RWPE2 (cell line): Measurements from ENCODE around the gene ABCG2.
"Not testable (repeated sequence)": the region's sequence is repeated elsewhere in the genome, so short reads cannot be mapped to it uniquely, and the experiment has no call there.

Source experiments
- ATAC-seq: fragments of 200-7000 bp; cut with Tn5 transposase; 3 replicates; pipeline ENCODE4 v1.9.1; 2021; ENCODE audit warnings: low read depth
- DNase-seq: peaks from one replicate; pipeline ENCODE4 v3.0.0-alpha.2; 2020; ENCODE audit warnings: low spot score
- H3K27ac ChIP-seq: fragments of 450-650 bp; 2 replicates; pipeline ENCODE4 v1.5.1; 2017; ENCODE audit warnings: mild to moderate bottlenecking; ENCODE audit not compliant: poor library complexity, severe bottlenecking
- H3K27me3 ChIP-seq: fragments of 250-450 bp; sonication (Bioruptor Pico); 2 replicates; pipeline ENCODE4 v1.5.1; 2021; ENCODE audit warnings: mild to moderate bottlenecking, moderate library complexity; ENCODE audit not compliant: insufficient read depth, poor library complexity, severe bottlenecking
- H3K36me3 ChIP-seq: fragments of 250-450 bp; sonication (Bioruptor Pico); 2 replicates; pipeline ENCODE4 v1.5.1; 2020; ENCODE audit warnings: low read depth, mild to moderate bottlenecking, moderate library complexity
- H3K4me1 ChIP-seq: fragments of 250-450 bp; sonication (Bioruptor Pico); 2 replicates; pipeline ENCODE4 v1.5.1; 2021; ENCODE audit warnings: mild to moderate bottlenecking, moderate library complexity; ENCODE audit not compliant: insufficient read depth, poor library complexity, severe bottlenecking
- H3K4me3 ChIP-seq: fragments of 250-450 bp; sonication (Bioruptor Pico); 2 replicates; pipeline ENCODE4 v1.5.1; 2021; ENCODE audit warnings: mild to moderate bottlenecking, moderate library complexity; ENCODE audit not compliant: severe bottlenecking
- H3K9me3 ChIP-seq: fragments of 250-450 bp; sonication (Bioruptor Pico); 2 replicates; pipeline ENCODE4 v1.5.1; 2021; ENCODE audit warnings: mild to moderate bottlenecking, moderate library complexity; ENCODE audit not compliant: severe bottlenecking
- CTCF ChIP-seq: fragments of 450-650 bp; IDR thresholded peaks from one replicate; pipeline ENCODE4 v1.5.1; 2017; ENCODE audit warnings: mild to moderate bottlenecking, moderate library complexity; ENCODE audit not compliant: poor library complexity, severe bottlenecking

ABCG2 gene

GRCh38 chr4:88130544-88131305 is 27.7 kb downstream of the ABCG2 start:
- Histone ChIP-seq H3K4me3 (no peak overlapping the region), H3K27ac (no peak overlapping the region), H3K4me1 (no peaks in the 10 kb centered on the region), H3K9me3 (no peaks in the 10 kb centered on the region), H3K36me3 (no peaks in the 10 kb centered on the region), H3K27me3 (no peaks in the 10 kb centered on the region)
- no peak for TF ChIP-seq CTCF
- ATAC-seq (no peak), DNase-seq (no peak)

- no peak for DNase-seq
- H3K4me3 ChIP-seq: no peak overlapping the region
- H3K36me3 ChIP-seq: no peaks in the 10 kb centered on the region
- no peaks in the 10 kb centered on the region for H3K9me3 ChIP-seq
- ATAC-seq: no peak
- no peaks in the 10 kb centered on the region for H3K27me3 ChIP-seq
- no peaks in the 10 kb centered on the region for H3K4me1 ChIP-seq
- no peak overlapping the region for H3K27ac ChIP-seq
- no peak for TF ChIP-seq CTCF
Observed at GRCh38 chr4:88130003-88130402, 28.4 kb downstream of the ABCG2 start.

GRCh38 chr4:88122260-88122659 is 36.2 kb downstream of the ABCG2 start:
- H3K36me3 ChIP-seq, H3K4me3 ChIP-seq, ATAC-seq, H3K27ac ChIP-seq, DNase-seq, H3K4me1 ChIP-seq, H3K9me3 ChIP-seq, H3K27me3 ChIP-seq: not testable (repeated sequence)

- no peak for TF ChIP-seq CTCF
- no peak overlapping the region for H3K4me3 ChIP-seq
- no peaks in the 10 kb centered on the region for H3K4me1 ChIP-seq
- peaks cover 10% of the 10 kb centered on the region for H3K9me3 ChIP-seq
- no peaks in the 10 kb centered on the region for H3K36me3 ChIP-seq
- ATAC-seq (no peak), DNase-seq (no peak)
- H3K27me3 ChIP-seq: no peaks in the 10 kb centered on the region
- H3K27ac ChIP-seq: no peak overlapping the region
Observed at GRCh38 chr4:88119943-88120342, 38.5 kb downstream of the ABCG2 start.

GRCh38 chr4:88115587-88115986 is 42.9 kb downstream of the ABCG2 start:
- no peaks in the 10 kb centered on the region for H3K27me3 ChIP-seq
- ATAC-seq (no peak), DNase-seq (no peak)
- H3K9me3 ChIP-seq: peaks cover 10% of the 10 kb centered on the region
- H3K36me3 ChIP-seq: no peaks in the 10 kb centered on the region
- H3K27ac ChIP-seq: no peak overlapping the region
- H3K4me3 ChIP-seq: no peak overlapping the region
- TF ChIP-seq CTCF: no peak
- H3K4me1 ChIP-seq: no peaks in the 10 kb centered on the region
